Fibroblast of skin of left quadriceps (primary cell): ENCODE results near the gene CXorf49B.
"Not testable (repeated sequence)": the region's sequence is repeated elsewhere in the genome, so short reads cannot be mapped to it uniquely, and the experiment has no call there.

Experiments
- DNase-seq, 2 experiments: peaks; one replicate each; pipeline ENCODE4 v3.0.0-alpha.2; 2013; ENCODE audit warnings: low read depth in 2 of 2

CXorf49B gene

DNA sequence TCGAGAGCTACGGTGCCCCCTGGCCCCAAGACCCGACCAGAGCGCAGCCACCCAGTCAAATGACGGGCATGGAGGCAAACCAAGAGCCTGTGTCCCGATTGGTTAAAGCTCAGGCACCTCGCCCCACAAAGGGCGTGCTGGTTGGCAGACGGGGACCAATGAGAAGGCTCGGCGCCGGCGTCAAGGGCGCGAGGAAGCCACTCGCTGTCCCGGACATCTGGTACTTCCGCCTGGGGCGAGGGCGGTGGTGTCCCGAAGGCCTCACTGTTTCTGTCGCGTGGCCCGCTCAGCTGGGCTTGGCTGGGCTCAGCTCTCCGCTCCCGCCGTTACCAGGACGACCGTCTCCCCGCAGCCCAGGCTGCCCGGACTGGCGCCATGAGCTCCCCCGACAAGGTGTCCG, at the start of gene CXorf49B:
TSS of gene CXorf49B (plus strand) at position 301 of the 400 bp plus-strand sequence. CDS start at position 376, 75 bp downstream.
- DNase-seq, result not testable (repeated sequence)

DNA sequence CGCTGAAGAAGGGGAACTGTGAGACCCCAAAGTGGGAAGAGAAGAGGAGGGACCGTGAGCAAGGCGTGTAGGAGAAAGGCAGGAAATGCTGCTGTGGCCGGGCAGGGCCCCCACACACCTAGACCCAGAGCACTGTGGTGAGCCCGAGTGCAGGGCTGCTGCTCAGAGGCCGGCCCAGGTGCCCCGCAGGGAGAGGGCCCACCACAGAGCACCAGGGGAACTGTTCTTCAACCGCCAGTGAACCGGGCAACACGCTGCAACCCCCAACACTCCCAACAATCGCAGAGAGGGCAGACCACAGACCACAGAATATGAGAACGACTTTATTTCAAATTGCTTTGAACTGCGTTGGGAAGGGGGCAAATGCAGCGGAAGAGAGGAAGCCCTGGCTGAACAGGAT, 49.1 kb upstream of the CXorf49B start:
- not testable (repeated sequence) for DNase-seq

DNA sequence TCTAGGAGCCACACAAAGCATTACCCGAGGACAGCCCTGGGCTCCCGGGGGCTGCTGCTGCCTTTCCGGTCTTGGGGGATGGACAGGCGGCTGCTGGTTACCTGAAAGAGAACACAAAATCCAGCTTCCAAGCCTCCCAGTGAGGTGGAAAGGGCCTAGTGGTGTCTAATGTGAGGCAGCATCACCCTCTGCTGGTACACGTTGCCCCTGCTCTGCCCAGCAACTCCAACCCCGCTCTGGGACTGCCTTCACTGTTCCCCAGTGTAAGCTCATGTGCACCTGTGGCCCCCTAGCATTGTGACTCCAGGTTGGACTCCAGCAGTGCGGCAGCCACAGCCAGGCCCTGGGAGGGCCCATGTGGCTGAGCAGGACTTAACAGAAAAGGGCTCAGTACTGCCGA, 47.6 kb upstream of the CXorf49B start:
- DNase-seq, result not testable (repeated sequence)

DNA sequence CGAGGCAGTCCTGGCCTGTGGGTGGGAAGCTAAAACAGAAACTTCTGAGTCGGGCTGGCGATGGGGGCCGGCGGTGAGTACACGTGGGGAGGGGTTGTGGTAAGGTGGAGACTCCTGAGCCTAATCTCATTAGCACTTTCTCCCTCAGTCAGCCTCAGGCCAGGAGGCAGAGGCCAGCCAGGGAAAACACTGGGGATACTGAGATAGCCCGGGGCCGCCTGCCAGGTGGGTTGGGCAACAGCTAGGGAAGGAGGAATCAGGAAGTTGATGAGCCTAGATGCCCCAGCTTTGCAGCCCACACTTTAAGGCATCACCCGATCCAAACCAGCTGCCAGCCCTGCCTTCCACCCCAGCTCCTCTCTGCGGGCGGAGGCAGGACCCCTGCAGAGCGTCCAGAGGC, 46.8 kb upstream of the CXorf49B start:
- DNase-seq, result not testable (repeated sequence)

DNA sequence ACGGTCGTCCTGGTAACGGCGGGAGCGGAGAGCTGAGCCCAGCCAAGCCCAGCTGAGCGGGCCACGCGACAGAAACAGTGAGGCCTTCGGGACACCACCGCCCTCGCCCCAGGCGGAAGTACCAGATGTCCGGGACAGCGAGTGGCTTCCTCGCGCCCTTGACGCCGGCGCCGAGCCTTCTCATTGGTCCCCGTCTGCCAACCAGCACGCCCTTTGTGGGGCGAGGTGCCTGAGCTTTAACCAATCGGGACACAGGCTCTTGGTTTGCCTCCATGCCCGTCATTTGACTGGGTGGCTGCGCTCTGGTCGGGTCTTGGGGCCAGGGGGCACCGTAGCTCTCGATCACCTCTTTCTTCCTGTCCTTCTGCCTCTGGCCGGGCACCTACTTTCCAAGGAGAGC, 45.0 kb upstream of the CXorf49B start, which contains the start of gene CXorf49:
TSS of gene CXorf49 (minus strand) at position 101 of the 400 bp plus-strand sequence. CDS start 134 bp downstream, outside the sequence.
- not testable (repeated sequence) for DNase-seq

DNA sequence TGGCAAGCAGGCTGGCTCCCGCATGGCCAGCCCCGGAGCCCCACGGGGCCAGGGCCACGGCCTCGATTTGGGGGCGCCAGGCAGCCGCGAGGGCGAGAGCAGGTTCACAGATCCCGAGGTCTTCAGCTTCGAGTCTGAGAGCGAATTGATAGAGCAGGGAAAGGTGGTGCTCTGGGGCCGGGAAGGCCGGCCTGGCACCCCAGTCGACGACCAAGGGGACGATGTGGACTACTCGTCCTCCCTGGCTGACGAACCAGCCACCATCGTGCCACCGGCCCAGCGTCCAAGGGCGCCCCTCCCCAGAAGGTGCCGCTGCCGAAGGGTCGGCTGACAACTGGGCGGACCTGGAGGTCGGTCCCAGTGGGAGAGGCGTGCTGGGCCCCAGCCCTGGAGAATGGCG, 44.0 kb upstream of the CXorf49B start:
- DNase-seq, result not testable (repeated sequence)

DNA sequence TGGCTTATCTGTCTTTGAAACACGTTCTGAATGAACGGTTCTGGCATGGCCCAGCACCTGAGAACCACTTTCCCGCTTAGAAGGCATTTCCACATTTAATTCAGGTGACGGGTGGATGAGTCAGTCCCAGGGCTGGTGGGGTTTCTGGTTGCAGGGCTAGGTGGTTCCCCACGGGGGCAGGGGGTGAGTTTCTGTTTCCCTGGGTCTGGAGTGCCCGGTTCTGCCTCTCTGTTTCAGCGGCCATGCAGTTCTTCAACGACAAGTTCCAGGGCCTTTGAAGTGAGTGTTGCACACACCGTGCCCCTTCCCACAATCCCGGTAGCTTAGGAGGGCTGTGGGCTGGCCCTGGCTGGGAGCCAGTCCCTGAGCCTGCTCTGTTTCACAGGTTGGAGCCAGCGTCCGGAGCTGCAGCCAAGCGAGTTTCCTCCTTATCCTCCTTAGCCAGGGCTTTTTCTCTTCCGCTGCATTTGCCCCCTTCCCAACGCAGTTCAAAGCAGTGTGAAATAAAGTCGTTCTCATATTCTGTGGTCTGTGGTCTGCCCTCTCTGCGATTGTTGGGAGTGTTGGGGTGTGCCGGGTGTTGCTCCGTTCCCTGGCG, 42.8 kb upstream of the CXorf49B start:
- not testable (repeated sequence) for DNase-seq

DNA sequence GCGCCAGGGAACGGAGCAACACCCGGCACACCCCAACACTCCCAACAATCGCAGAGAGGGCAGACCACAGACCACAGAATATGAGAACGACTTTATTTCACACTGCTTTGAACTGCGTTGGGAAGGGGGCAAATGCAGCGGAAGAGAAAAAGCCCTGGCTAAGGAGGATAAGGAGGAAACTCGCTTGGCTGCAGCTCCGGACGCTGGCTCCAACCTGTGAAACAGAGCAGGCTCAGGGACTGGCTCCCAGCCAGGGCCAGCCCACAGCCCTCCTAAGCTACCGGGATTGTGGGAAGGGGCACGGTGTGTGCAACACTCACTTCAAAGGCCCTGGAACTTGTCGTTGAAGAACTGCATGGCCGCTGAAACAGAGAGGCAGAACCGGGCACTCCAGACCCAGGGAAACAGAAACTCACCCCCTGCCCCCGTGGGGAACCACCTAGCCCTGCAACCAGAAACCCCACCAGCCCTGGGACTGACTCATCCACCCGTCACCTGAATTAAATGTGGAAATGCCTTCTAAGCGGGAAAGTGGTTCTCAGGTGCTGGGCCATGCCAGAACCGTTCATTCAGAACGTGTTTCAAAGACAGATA, 2.4 kb upstream of the CXorf49B start:
- not testable (repeated sequence) for DNase-seq

DNA sequence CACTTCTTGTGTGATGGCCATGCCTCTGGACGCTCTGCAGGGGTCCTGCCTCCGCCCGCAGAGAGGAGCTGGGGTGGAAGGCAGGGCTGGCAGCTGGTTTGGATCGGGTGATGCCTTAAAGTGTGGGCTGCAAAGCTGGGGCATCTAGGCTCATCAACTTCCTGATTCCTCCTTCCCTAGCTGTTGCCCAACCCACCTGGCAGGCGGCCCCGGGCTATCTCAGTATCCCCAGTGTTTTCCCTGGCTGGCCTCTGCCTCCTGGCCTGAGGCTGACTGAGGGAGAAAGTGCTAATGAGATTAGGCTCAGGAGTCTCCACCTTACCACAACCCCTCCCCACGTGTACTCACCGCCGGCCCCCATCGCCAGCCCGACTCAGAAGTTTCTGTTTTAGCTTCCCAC, 1.7 kb downstream of the CXorf49B start:
- not testable (repeated sequence) for DNase-seq

DNA sequence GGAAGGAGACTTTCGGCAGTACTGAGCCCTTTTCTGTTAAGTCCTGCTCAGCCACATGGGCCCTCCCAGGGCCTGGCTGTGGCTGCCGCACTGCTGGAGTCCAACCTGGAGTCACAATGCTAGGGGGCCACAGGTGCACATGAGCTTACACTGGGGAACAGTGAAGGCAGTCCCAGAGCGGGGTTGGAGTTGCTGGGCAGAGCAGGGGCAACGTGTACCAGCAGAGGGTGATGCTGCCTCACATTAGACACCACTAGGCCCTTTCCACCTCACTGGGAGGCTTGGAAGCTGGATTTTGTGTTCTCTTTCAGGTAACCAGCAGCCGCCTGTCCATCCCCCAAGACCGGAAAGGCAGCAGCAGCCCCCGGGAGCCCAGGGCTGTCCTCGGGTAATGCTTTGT, 2.5 kb downstream of the CXorf49B start:
- DNase-seq, result not testable (repeated sequence)

DNA sequence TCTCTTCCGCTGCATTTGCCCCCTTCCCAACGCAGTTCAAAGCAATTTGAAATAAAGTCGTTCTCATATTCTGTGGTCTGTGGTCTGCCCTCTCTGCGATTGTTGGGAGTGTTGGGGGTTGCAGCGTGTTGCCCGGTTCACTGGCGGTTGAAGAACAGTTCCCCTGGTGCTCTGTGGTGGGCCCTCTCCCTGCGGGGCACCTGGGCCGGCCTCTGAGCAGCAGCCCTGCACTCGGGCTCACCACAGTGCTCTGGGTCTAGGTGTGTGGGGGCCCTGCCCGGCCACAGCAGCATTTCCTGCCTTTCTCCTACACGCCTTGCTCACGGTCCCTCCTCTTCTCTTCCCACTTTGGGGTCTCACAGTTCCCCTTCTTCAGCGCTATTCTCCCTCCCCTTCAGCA, 4.0 kb downstream of the CXorf49B start:
- DNase-seq, result not testable (repeated sequence)

DNA sequence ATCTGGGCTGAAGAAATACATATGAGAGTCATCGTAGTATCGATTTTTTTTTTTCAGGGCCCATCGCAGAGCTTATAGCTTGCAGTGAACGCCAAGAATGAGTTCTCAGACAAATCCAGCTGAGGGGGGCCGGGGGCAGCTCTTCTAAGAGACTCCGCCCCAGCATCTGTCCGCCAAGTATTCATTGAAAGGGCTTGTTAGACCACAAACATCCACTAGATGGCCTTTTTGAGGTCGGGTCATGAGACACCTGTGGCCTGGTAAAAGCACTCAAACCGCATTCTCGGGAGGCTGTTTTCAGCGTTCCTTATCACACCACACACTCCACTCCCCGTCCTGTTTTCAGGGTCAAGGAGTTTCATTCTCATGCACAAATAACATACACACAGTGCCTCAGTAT, 15.2 kb downstream of the CXorf49B start:
- DNase-seq, result not testable (repeated sequence)

DNA sequence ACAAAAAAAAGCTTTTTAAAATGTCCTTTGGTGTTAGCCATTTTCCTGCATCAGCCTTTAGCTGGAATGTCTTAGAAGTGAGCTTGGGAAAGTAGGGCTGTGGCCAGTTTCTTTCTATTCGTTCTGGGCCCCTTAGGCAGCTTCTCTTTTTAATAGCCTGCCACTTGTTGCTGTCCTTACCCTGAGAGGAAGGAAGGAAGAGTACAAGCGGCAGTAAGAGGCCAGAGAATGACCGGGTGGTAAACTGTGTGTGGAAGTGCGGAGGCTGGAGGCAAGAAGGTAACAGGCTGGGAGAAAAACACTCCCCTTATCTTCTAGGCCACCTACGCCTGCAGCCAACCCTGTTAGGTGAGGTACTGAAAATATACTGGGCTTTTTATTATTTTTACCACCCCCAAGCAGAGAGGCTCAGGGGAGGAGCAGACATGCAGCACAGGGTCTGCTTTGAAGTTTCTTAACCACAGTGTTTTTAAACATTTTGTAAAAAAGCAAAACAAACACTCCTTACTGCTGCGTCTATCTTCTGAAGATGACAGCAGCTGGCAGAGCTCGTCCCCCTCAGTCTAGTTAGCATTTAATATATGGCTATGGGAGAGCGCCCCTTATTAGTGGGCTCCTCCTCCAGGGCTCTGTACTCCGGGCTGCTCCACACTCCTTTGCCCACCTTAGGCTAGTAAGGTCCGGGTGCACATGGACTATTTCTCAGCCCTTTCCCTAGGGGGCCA, 19.2 kb downstream of the CXorf49B start:
- not testable (repeated sequence) for DNase-seq

DNA sequence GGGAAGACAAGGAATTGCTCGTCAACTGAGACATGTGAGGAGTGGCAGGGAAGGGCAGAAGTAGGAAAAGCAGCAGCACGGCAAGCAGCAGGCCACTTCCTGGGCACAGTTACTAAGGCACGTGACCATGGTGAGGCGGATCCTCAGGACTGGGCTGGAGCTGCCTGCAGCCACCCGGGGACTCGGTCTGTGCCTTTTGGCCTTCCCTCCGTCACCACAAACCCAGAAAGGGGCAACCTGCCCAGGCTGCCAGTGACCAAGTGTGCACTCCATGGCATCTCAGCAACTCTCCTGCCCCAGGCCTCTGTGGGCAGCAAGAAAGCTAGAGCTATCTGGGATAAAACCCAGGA, 19.8 kb downstream of the CXorf49B start:
- DNase-seq, result not testable (repeated sequence)

DNA sequence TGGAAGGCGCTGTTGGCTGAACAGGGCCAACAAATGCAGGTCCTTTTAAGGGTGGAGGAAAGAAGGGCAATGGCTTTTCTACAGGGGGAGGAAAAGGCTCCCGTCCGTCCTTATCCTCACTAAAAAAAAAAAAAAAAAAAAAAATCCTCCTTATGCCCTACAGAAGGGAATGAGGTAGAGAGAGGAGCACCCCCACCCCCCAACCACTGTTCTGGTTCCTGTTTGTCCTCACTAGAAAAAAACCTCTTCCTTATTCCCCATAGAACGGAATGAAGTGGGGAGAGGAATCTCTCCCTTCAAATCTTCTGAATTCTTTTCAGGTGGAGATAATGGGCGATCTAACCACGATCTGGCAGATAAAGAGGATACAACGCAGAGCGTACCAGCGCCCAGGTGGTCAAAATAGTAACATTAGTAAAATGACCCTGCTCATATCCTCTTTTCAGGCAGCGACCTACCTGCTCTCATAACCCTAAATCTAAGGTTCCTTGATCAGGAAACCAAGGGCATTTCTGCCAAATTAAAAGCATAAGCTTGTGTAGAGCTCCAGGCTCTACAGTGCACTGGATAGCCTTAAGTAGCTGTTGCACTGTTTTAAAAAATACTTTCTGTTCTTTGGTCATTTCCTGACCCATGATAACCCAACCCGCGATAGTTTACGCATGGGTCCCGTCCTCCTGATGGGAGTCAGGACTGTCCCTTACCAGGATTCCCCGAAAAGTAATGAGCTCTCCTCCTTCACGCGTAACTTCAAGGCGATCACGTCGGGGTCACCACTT, 20.6 kb downstream of the CXorf49B start:
- DNase-seq, result not testable (repeated sequence)

DNA sequence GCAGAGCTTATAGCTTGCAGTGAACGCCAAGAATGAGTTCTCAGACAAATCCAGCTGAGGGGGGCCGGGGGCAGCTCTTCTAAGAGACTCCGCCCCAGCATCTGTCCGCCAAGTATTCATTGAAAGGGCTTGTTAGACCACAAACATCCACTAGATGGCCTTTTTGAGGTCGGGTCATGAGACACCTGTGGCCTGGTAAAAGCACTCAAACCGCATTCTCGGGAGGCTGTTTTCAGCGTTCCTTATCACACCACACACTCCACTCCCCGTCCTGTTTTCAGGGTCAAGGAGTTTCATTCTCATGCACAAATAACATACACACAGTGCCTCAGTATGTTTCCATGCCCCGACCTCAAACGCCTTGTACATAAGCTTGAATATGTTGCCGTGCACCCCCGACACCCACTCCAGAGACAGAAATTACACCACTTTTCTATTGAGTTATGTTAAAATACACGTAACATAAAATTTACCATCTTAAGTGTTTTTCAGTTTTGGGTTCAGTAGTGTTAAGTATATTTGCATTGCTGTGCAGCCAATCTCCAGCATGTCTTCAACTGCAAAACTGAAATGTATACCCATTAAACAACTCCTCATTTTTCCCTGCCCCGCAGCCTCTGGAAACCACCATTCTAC, 21.3 kb downstream of the CXorf49B start:
- DNase-seq, result not testable (repeated sequence)

DNA sequence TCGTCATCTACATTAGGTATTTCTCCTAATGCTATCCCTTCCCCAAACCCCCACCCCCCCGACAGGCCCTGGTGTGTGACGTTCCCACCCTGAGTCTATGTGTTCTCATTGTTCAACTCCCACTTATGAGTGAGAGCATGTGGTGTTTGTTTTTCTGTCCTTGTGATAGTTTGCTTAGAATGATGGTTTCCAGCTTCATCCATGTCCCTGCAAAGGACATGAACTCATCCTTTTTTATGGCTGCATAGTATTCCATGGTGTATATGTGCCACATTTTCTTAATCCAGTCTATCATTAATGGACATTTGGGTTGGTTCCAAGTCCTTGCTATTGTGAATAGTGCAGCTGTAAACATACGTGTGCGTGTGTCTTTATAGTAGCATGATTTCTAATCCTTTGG, 43.3 kb downstream of the CXorf49B start:
- DNase-seq, result not testable (repeated sequence)

DNA sequence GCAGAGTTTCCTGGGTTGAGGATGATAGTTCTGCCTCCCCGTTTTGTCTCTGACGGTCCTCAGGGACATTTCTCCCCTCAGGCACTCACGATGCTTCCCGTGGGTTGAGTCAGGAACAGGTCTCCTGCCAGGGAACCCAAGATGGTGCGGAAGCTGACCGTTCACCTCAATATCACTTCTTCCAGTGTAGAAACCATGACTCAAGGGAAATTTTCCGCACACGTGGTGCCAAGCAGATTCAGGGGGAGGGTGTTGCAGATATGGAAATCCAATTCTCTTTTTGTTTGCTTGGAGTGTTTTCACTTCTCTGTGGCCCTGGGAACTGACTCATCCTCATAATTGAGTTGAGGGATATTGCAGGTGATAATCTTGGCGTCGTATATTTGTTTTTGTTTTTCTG, 46.7 kb downstream of the CXorf49B start:
- no peak for DNase-seq

DNA sequence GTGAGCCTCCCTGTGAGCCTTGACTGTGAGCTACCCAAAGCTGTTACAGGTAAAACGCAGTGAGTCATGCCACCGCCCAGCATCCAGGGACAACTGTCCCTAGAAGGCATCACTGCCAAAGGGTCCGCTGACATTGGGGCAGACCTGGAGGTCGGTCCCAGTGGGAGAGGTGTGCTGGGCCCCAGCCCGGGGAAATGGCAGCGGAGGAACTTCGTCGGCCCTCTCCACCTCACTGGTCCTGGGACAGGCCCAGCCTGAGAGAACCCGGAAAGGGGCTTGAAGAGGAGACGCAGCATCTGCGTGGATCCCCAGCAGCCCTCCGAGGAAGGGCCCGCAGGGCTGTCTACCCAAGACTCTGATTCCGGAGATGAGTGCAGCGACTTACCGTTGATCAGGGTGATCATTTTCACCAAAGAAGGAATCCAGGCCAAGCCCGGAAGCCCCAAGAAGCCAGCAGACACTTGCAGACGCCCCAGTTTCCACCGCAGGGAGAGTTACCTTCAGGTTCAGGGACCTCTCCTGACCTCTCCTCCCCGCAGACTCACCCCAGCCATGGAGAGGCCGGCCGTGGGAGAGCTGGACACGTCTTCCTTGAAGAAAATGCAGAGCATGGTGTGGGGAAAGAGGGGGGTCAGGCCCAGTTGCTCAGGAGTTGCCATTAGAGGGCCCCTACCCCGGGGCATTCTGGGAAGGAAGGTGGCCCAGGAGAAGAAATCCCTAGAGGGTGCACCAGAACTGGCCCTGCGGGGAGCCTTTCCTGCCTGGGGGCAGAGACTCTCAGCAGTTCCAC, 51.2 kb downstream of the CXorf49B start:
- DNase-seq, result no peak

DNA sequence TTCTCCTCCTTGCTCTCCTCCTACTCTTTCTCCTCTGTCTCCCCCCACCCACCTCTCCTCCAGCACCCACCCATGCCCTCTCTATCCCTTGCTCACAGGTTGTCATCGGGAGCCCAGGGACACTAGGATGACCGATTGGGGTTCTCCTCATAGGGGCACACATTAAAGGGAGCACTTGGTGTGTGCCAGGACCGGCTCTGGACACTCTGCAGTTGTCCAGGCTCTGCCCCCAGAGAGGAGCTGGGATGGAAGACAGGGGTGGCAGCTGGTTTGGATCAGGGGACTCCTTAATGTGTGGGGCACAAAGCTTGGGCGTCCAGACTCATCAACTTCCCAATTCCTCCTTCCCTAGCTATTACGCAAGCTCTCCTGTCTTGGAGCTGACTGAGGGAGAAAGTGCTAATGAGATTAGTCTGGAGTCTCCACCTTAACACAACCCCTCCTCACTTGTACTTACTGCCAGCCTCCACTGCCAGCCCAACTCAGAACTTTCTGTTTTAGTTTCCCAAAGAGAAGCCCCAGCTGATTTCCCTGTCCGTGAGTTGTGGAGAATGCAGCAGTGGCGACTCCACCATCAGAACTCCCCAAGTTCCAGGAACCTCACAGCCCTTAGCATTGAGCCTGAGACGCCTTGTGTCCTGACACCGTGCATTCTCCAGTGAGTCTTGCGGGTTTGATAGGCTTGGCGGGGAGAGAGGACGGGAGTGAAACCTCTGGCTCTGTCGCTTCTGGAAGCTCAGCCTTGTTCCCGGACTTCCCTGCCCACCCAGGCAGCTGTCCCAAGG, 52.2 kb downstream of the CXorf49B start:
- DNase-seq, result no peak
